Stimulated activated CD4-positive, alpha-beta T cell treated with anti-CD3 and anti-CD28 coated beads, TNF-alpha, amount 100 ng/mL, for 4 hours (primary cell): ENCODE data around the gene GFER.
"Not testable (repeated sequence)": the region's sequence is repeated elsewhere in the genome, so short reads cannot be mapped to it uniquely, and the experiment has no call there.

ENCODE experiments used
- DNase-seq, 3 experiments: peaks; one replicate each; pipeline ENCODE4 v3.0.0-alpha.2; 2020; ENCODE audit warnings: low read depth in 3 of 3

GFER gene

DNA sequence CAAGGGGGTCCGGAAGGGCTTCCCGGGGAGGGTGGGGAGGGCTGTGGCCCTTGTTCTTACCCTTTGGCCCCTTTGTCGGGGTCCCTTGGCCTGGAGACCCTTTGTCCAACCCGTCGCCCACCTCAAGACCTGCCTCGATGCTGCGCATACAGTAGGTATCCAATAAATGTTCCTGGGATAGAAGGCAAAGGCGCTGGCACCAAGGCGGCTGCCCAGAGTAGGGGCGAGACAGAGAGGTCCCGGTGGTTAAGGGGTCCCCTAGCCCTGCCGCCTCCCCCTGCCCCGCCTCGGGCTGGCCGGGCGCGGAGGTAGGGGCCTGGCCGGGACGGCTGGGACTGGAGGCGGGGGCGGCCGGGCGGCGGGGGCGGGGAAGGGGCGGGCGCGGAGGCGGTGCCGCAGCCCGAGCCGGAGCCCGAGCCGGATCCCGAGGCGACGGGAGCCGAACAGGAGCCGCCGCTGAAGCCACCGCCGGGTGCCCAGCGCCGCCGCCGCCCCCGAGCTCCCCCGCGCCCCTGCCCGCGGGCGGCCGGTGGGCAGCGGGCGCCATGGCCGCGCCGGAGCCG lies 42.5 kb downstream of the GFER start, which contains the start of gene NHERF2:
NHERF2 (plus strand) TSS at position 442 of the 563 bp plus-strand sequence; CDS start at position 546, 104 bp downstream.
- no peak for DNase-seq

DNA sequence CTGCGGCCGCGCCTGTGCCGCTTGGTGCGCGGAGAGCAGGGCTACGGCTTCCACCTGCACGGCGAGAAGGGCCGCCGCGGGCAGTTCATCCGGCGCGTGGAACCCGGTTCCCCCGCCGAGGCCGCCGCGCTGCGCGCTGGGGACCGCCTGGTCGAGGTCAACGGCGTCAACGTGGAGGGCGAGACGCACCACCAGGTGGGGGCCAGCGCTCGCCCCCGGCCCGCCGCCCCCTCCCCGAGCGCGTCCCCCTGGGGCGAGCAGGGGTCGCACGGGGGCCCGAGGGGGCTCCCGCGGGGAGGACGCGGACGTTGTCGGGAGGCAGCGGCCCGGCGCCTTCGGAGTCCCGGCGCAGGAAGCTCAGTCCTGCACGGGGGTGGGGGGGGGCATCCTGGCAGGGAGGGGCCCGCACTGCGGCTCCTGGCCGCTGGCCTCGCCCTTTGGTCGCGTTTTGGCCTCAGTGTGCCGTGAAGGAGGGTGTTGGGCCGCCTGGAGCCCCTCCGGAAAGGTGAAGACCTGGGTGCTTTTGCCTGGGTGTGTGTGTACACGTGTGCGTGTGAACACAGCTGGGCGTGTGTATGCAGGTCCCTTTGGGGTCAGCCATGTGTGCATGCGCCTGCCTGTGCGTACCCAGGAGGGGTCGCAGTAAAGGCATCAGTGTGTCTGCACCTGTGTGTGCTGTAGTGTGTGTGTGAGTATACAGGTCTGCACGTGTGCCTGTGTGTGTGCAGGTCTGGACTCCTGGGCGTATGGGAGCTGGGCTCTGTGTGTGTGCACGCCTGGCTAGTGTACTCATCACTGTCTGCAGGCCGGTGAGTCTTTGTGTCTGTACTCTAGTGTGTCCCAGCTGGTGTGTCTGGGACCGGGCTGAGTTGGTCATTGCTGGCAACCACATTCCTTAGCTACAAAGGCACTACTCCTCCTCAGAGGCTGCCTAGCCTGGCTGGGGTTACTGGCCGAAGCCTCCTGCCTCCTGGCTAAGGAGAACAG lies 43.3 kb downstream of the GFER start:
- no peak for DNase-seq

DNA sequence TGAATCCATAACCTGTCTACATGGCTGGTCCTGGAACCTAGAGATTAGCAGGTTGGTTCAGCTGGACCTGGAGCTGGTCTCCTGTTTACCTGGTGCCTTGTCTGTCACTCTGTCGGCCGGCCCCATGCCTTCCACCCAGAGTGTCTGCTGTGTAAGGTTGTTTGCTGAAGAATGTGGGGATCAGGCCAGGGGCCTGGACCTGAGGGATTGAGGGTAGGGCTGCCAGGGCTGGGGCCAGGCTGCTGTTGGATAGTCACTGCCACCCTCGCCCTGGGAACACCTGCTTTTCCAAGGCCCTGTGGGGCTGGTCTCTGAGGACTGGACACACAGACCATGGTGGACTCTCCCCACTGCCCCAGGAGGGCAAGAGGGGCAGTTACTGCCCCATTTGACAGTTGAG lies 44.2 kb downstream of the GFER start:
- DNase-seq, result no peak

DNA sequence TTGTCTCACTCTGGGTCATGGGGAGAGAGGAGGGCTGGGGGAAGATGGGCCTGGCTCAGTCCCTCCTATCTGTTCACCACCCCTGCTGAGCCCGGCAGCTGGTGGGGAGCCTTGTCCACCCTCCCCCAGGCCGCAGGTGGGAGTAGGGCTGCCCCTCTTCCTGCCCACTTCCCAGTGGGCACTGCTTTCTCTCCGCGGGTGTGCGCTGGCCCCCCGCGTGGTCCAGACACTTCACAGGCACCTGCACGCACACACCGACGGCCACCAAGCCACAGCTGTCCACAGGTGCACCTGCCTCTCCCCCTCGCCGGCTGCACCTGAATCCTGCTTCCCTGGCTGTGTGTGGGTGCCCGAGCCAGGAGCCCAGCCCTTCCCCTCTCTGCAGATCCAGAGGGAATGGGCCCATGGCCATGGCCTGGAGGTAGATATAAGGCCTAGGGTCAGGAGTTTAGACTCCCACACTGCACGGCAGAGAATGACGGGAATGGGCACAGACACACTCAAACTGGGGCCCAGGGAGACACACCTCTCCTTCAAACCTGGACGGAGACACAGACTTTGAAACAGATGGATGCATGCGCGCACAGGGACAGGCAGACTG lies 44.7 kb downstream of the GFER start:
- DNase-seq, result no peak

DNA sequence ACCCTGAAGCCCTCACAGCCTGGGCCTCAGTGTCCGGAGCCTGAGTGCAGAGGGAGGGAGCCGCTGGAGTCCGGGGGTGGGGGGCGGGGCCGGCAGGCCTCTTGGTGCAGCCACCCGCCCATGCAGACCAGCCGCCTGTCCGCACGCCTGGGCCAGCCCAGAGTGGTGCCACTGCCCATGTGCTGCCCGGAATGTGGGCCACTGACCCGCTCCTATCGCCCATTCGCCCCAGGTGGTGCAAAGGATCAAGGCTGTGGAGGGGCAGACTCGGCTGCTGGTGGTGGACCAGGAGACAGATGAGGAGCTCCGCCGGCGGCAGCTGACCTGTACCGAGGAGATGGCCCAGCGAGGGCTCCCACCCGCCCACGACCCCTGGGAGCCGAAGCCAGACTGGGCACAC lies 45.4 kb downstream of the GFER start:
- no peak for DNase-seq

DNA sequence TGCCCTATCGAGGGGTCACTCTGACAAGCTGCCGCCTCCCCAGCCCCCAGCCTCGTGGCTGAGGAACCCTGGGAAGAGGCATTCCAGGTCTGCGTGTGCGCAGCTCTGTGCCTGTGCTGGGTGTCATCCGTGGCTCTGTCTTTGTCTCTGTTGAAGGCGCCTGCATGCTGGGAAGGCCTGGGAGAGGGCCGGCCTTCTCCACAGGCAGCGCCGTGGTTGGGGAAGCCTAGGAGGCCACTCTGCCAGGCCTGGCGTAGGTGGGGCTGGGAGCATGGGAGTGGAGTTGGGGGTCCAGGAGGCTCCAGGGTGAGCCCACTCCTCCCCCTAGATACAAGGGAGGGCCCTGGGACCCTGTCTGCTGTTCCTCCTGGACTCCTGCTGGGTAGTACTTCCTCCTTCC lies 46.0 kb downstream of the GFER start:
- DNase-seq, result no peak

DNA sequence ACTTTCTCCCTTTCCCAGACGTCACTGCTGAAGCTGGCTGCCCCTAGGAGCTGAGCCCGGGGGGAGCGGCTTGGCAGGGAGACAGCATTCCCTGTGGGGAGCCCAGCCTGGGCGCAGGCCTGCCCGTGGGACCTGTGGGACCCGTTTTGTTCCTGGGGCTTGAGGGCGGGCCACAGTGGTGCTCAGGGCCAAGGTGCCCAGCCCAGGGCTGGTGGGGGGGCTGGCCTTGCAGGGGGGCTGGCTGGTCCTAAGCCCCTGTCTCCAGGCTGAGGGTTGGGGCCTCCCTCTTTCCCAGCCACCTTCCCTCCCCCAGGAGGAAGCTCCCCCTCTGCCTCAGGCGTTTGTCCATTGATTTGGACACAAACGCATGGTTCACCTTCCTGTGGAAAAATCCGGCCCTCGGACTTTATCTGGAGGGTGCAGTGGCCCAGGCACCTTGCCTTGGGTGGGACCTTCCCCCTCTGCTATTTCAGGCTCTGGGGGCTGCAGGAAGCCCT lies 47.1 kb downstream of the GFER start:
- no peak for DNase-seq

DNA sequence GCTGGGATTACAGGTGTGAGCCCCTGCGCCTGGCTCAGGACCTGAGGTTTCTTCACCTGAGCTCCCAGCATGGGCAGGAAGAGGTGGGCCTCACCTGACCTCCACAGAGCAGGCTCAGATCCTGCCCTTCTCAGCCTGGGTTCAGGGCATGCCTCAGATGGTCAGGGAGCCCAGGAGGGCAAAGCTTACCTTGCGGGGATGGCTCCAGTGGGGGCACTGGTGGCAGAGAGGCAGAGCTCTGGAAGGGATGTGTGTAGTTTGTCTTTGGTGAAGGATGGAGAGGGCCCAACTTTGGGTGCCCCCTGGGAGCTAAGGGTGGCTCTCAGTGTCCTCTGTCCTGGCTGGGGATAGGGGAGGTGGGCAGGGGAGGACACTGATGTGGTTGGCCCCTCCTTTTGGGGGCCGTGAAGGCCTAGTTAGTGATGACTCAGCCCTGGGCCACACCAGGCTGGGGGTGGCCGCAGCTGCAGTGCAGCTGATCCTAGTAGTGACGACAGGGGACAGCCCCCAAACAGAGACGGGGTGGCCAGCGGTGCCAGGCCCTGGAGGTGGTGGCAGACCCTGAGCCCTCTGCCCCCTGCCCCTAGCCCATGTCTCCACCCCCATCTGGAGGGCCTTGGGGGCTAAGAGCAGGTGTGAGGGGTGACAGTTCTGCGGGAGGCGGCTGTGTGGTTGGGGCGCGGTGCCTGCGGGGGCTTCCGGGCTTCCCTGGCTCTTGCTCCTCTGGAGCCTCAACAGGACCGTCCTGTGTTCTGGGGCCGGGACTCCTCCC lies 48.5 kb downstream of the GFER start:
- no peak for DNase-seq

DNA sequence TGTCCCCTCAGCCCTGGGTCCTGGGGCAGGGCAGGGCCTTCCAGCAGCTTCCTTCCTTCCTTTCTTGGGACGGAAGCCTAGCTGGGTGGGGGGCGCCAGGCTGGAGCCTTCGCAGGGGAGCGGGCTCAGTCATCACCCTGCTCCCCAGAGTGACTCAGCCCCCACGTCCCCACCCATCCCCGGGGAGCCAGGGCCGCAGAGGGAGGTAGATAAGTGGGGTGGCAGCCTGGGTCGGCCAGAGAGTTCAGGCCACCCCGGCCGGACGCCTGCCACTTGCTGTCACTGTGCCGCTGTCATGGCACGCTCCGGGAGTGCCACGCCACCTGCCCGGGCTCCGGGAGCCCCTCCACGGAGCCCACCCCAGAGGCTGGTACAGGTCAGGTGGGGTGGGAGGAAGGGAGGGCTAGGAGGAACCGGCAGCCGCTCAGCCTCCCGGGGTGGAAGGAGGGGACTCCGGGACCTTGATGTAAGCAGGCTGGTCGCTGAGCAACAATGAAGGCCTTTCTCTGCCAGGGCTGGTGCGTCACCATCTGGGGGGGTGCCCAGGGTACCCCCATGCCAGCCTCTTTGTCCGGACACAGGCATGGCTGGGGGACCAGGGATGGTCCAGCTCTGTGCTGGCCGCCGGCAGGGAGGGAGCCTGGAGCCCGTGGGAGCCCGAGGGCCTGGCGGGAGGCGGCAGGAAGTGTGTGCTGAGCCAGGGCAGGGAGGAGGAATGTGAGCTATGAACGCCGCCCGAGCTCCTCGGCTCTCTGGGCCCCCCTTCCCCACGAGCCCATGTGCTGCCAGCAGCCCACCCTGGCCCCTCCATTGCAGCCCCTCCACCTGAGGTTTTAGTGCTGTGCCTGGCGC lies 49.3 kb downstream of the GFER start:
- no peak for DNase-seq

DNA sequence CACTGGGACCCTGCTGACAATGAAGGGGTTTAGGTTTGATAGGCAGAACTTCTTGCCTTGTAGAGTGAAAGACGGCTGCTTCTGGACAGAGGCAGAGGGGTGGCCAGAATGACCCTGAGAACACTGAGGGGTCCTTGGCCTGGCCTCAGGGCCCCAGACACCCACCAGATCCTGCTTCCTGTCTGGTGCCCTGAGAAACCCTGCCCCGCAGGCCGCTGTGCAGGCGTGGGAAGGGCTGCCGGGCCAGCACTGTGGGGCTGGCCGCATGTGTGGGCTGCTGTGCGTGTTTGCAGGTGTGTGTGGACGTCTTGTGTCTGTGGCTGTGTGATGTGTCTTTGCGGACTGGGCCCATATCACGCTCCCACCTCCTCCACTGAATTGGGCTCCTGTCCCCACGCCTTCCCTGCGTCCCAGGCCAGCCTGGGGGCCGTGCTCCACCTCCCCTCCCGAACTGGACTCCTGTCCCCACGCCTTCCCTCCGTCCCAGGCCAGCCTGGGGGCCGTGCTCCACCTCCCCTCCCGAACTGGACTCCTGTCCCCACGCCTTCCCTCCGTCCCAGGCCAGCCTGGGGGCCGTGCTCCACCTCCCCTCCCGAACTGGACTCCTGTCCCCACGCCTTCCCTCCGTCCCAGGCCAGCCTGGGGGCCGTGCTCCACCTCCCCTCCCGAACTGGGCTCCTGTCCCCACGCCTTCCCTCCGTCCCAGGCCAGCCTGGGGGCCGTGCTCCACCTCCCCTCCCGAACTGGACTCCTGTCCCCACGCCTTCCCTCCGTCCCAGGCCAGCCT lies 50.1 kb downstream of the GFER start:
- DNase-seq, result not testable (repeated sequence)

DNA sequence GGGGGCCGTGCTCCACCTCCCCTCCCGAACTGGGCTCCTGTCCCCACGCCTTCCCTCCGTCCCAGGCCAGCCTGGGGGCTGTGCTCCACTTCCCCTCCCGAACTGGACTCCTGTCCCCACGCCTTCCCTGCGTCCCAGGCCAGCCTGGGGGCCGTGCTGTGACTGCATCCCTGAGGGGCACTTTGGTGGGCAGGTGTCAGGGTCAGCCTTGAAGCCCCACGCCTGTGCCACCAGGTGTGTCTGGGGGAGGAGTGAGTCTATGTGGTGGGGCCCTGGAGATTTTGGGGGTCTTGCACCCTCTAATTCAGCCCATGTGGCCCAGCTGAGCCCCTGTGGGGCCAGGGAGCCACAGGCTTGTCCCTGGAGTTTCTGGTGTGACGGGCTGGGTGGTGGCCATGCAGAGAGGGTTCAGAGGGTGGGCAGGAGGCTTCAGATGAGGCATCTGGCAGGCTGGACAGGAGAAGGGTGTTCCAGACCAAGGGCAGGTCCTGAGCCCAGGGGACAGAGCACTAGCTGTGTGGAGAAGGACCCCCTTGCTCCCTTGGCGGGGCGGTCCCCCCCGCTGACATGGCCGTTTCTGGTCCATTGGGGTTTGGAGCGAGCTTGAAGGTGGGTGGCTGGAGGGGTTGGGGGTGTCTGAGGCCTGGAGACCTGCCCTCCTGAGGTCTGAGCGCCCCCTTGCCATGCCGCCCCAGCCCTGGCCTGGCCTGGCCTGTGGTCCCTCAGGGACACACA lies 50.9 kb downstream of the GFER start:
- DNase-seq, result no peak

DNA sequence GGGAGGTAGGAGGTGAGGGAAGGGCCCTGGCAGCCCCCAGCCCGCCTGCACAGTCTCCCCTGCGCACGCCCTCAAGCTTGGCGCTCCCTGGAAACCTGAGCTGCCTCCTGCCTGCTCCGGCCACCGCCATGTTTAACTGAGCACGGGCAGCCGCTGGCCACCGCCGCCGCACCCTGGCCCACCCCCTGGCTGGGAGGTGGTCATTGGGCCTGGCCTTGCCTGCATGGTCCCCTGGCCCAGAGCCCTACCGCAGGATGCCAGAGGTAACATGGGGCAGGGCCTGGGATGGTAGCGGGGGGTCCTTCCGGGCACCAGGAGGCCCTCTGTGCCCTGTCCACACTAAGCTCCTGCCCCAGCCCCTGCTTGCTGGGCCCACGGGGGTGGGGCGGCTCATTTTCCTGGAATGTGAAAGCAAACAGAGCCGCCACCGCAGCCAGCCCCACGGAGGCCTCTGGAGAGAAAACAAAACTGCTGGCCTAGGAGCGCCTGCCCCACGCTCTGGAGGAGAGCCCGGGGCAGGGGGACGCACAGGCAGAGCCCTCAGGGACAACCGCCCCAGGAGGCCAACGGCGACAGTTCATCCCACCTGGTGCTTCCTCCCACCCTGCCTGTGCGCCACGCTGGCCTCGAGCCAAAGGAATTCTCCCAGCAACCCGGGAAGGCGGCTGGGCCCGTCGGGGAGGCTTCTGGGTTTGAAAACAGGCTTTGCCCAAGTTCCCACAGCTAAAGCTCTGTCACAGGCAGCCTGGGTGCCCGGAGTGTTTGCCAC lies 51.6 kb downstream of the GFER start:
- DNase-seq, result no peak

DNA sequence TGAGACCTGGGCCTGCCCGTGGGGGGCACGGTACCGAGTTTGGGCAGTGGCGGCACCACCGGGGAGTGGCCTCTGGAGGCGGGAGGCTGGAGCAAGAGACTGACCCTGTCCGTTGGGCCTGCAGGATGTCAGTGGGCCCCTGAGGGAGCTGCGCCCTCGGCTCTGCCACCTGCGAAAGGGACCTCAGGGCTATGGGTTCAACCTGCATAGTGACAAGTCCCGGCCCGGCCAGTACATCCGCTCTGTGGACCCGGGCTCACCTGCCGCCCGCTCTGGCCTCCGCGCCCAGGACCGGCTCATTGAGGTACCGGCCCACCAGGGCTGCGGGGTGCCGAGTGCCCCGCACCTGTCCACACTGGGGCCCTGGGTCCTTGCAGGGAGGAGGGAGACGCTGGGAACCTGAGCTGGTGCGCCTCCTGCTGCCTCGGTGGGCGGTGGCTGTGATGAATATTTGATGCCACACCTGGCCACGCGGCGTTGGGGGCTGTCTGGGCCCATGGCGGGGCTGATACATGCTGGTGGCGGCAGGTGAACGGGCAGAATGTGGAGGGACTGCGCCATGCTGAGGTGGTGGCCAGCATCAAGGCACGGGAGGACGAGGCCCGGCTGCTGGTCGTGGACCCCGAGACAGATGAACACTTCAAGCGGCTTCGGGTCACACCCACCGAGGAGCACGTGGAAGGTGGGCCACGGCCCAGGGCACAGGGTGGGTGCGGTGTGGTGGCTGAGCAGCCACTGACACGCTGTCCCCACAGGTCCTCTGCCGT lies 52.4 kb downstream of the GFER start:
- no peak for DNase-seq

DNA sequence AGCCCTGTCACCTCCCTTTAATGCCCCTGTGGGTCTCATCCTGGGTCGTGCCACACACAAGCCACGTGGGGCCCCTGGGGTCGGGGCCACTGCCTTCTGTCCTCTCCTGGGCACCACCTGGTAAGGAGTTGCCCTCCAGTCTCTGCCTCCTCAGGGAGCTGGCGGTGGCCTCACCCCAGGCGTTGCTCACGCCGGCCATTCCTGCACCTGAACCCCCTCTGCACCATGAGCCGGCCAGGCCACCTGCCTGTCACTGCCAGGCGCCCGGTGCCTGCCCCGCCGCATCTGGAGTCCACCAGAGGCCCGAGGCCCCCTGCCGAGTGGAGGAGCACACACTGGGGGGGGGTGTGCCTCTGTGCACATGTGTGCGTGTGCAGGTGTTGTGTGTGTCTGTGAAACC lies 53.1 kb downstream of the GFER start:
- no peak for DNase-seq
